Ishikawa (cell line): Measurements from ENCODE around the gene SMTNL1.

Experiments
- CEBPB ChIP-seq: IDR thresholded peaks from 2 replicates; pipeline ENCODE4 v1.6.1; 2012
- CREB1 ChIP-seq: IDR thresholded peaks from 2 replicates; pipeline ENCODE4 v1.6.1; 2012; ENCODE audit warnings: low read depth
- EGR1 ChIP-seq: IDR thresholded peaks from 2 replicates; pipeline ENCODE4 v1.6.1; 2012
- EP300 ChIP-seq: IDR thresholded peaks from 2 replicates; pipeline ENCODE4 v1.6.1; 2012; ENCODE audit warnings: borderline replicate concordance
- FOXM1 ChIP-seq: IDR thresholded peaks from 2 replicates; pipeline ENCODE4 v1.6.1; 2012; ENCODE audit warnings: low read depth, borderline replicate concordance
- RAD21 ChIP-seq: IDR thresholded peaks from 2 replicates; pipeline ENCODE4 v1.6.1; 2012; ENCODE audit warnings: low read depth
- REST ChIP-seq: IDR thresholded peaks from 2 replicates; pipeline ENCODE4 v1.6.1; 2012; ENCODE audit warnings: low read depth, mild to moderate bottlenecking
- TAF1 ChIP-seq: IDR thresholded peaks from 2 replicates; pipeline ENCODE4 v1.6.1; 2012; ENCODE audit warnings: low read depth, mild to moderate bottlenecking
- TCF12 ChIP-seq: IDR thresholded peaks from 2 replicates; pipeline ENCODE4 v1.6.1; 2012; ENCODE audit warnings: low read depth
- TEAD4 ChIP-seq: IDR thresholded peaks from 2 replicates; pipeline ENCODE4 v1.6.1; 2012
- USF1 ChIP-seq: IDR thresholded peaks from 2 replicates; pipeline ENCODE4 v1.6.1; 2012
- YY1 ChIP-seq: IDR thresholded peaks from 2 replicates; pipeline ENCODE4 v1.6.1; 2012; ENCODE audit warnings: low read depth
- ZBTB7A ChIP-seq: IDR thresholded peaks from 2 replicates; pipeline ENCODE4 v1.6.1; 2012; ENCODE audit warnings: low read depth
- TF ChIP-seq, protein P1 (sequence below): IDR thresholded peaks from 2 replicates; pipeline ENCODE4 v1.6.1; 2012

DNA sequence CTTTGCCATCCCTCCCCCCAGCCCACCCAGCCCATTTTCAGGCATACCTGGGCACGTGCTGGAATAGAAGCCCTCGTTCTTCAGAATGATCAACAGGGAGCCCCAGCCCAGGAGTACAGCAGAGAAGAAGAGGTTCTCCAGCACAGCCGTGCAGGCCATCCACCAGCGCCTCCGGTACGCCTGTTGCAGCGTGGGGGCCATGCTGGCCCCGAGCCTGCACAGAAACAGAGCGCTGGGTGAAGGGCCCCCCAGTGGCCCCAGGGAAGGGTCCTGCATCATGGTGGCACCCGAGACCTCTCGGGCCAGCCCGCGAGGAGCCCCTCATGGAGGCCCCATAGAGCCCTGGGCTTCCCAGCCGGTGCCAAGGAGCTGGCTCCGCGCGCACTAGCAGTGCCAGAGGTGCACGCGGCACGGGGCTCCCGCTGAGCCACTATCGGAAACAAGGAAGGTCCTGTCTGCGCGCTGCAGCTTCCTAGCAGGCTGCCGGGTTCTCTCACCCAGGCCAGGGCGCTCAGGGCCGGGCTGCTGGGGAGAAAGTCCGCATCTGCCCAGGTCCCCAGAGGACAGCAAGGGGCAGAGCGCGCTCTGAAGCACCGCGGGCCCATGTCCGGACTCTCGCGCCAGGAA lies 23.4 kb upstream of the SMTNL1 start:
- no peak for TF ChIP-seq REST
- no peak for TF ChIP-seq EP300
- no peak for TF ChIP-seq TCF12
- TF ChIP-seq USF1 = no peak
- TF ChIP-seq ZBTB7A = no peak
- TF ChIP-seq YY1 = no peak
- TF ChIP-seq RAD21 = no peak
- TF ChIP-seq CREB1 = no peak
- no peak for TF ChIP-seq CEBPB
- no peak for TF ChIP-seq EGR1
- TF ChIP-seq FOXM1 = no peak
- TF ChIP-seq TAF1 = no peak
- TF ChIP-seq, protein P1, sequence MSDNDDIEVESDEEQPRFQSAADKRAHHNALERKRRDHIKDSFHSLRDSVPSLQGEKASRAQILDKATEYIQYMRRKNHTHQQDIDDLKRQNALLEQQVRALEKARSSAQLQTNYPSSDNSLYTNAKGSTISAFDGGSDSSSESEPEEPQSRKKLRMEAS = no peak
- no peak for TF ChIP-seq TEAD4
